ENCODE data around the gene AP1M1.

Gene AP1M1

DNA sequence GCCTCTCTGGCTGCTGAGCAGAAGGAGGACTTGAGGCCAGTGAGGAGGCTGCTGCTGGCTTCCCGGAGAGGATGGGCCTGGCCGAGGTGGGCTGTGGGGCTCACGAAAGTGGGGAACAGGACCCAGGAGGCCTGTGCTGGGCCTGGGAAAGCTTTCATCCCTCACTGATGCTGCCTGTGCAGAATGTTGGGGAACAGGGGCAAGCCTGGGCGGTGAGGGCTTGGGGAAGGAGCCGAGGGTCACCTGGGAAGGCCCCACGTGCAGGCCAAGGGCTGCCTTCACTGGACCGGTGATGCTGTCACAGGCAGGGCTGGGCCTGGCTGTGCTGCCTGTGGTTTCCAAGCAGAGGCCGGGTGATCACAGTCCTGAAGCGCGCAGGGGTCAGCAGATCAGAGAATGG is 9.4 kb downstream of the AP1M1 start:
- TF ChIP-seq, protein P1, sequence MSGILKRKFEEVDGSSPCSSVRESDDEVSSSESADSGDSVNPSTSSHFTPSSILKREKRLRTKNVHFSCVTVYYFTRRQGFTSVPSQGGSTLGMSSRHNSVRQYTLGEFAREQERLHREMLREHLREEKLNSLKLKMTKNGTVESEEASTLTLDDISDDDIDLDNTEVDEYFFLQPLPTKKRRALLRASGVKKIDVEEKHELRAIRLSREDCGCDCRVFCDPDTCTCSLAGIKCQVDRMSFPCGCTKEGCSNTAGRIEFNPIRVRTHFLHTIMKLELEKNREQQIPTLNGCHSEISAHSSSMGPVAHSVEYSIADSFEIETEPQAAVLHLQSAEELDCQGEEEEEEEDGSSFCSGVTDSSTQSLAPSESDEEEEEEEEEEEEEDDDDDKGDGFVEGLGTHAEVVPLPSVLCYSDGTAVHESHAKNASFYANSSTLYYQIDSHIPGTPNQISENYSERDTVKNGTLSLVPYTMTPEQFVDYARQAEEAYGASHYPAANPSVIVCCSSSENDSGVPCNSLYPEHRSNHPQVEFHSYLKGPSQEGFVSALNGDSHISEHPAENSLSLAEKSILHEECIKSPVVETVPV (CRISPR knock-in tag; IDR thresholded peaks at IDR 0.05): no peak
- ATAC-seq: no peak; the same call in 2 of the 3 replicates

DNA sequence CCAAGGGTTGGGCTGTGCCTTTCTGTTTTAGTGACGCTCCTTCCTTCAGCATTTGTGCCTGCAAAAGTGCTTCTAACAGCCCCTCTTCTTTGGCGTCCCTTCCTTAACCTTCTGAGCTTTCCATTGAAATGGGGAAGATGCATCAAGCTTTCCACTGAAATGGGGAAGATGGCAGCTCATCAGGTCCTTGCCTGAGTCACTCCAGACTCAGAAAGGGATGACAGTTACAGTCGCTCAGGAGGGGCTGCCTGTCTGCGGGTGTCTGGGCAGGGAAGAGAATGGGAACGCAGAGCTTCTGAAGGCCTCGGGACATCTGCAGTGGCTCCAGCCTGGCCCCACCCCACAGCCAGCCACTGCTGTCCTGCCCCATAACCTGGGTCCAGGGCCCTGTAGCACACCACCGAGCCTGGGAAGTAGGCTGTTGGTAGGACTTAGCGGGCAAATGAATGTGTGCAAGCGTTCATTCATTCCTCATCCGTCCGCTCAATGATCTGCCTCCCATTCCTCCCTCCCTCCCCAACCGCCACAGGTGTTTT is 9.8 kb downstream of the AP1M1 start:
- TF ChIP-seq ZNF565 (CRISPR knock-in tag; conservative IDR thresholded peaks at IDR 0.05; ENCODE audit: low read depth) (no peak), ZNF70 (CRISPR knock-in tag; IDR thresholded peaks at IDR 0.05) (no peak), ZFP3 (CRISPR knock-in tag; IDR thresholded peaks at IDR 0.05) (no peak), CSDC2 (CRISPR knock-in tag; IDR thresholded peaks at IDR 0.05) (no peak), RARB (CRISPR knock-in tag; IDR thresholded peaks at IDR 0.05) (no peak), ESRRG (CRISPR knock-in tag; IDR thresholded peaks at IDR 0.05) (no peak), ZFP30 (CRISPR knock-in tag; IDR thresholded peaks at IDR 0.05) (no peak), TOX (CRISPR knock-in tag; IDR thresholded peaks at IDR 0.05; ENCODE audit: borderline replicate concordance) (no peak)
- no peak for ATAC-seq

DNA sequence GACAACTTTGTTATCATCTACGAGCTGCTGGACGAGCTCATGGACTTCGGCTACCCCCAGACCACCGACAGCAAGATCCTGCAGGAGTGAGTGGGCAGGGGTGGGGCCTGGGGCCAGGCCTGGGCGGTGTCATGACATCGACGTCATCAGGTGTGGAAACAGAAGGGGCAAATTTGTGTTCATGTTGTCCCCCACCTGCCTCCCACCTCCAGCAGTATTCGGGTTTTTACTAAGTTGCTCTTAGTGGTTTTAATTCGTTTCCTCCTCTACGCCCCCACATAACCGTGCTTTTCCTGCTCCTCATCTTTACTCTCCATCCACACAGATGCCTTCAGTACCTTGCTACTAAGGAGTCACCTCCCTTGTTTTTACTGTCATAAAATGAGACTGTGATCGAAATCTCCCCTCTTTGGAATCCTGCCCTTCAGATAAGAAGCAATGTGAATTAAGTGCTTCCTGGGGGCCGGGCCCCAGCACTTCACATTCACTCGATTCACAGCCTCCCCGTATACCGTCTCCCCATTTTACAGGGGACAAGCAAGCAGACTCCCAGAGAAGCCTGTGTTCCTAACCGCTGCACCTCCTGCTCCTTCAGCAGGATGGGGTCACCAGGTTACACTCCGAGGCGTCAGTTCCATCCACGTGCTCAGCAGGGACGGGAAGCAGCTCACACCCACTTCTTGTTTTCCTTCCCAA is 10.5 kb downstream of the AP1M1 start:
- TF ChIP-seq TOX (CRISPR knock-in tag; IDR thresholded peaks at IDR 0.05; ENCODE audit: borderline replicate concordance) (no peak), GLIS3 (CRISPR knock-in tag; IDR thresholded peaks at IDR 0.05) (no peak), SNAI2 (CRISPR knock-in tag; IDR thresholded peaks at IDR 0.05) (no peak), BACH2 (CRISPR knock-in tag; IDR thresholded peaks at IDR 0.05; ENCODE audit: borderline replicate concordance) (no peak), CSDC2 (CRISPR knock-in tag; IDR thresholded peaks at IDR 0.05) (no peak), ZNF70 (CRISPR knock-in tag; IDR thresholded peaks at IDR 0.05) (no peak), RARB (CRISPR knock-in tag; IDR thresholded peaks at IDR 0.05) (no peak), ISL1 (CRISPR knock-in tag; IDR thresholded peaks at IDR 0.05) (no peak), TCF4 (CRISPR knock-in tag; IDR thresholded peaks at IDR 0.05; ENCODE audit: borderline replicate concordance) (no peak)
- TF ChIP-seq, protein P1 (CRISPR knock-in tag; IDR thresholded peaks at IDR 0.05): no peak
- ATAC-seq: no peak

DNA sequence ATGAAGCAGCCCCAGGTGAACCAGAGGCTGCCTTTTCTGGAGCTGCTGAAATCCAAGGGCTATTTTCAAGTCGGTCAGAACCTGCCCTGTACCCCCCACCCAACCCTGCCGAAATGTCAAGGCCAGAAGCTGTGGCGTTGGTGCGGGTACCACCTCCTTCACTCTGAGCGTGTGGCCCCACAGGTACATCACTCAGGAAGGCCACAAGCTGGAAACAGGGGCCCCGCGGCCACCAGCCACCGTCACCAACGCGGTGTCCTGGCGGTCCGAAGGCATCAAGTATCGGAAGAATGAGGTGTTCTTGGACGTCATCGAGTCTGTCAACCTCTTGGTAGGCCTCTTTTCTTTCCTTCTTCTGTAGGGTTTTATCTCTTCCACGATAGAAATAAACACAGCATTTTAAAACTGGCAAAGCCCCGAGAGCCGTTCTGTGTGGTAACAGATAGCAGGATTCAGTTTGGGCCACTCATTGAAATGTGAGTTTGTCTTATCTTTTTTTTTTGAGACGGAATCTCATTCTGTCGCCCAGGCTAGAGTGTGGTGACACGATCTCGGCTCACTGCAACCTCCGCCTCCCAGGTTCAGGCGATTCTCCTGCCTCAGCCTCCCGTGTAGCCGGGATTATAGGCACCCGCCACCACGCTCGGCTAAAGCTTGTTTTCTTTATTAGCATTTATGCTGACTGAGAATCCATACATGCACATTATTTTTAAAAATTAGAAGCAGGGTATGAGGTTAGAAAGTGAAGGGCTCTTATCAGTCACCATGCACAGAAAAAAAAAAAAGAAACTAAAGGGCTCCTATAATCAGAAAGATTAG is 11.3 kb downstream of the AP1M1 start:
- TF ChIP-seq PPARA (CRISPR knock-in tag; IDR thresholded peaks at IDR 0.05; ENCODE audit: borderline replicate concordance) (no peak), ZNF565 (CRISPR knock-in tag; conservative IDR thresholded peaks at IDR 0.05; ENCODE audit: low read depth) (no peak), ZFP3 (CRISPR knock-in tag; IDR thresholded peaks at IDR 0.05) (no peak), TCF4 (CRISPR knock-in tag; IDR thresholded peaks at IDR 0.05; ENCODE audit: borderline replicate concordance) (no peak), ZC3H10 (CRISPR knock-in tag; IDR thresholded peaks at IDR 0.05) (no peak), ZNF8 (CRISPR knock-in tag; IDR thresholded peaks at IDR 0.05) (no peak), ESRRG (CRISPR knock-in tag; IDR thresholded peaks at IDR 0.05) (no peak), ZNF70 (CRISPR knock-in tag; IDR thresholded peaks at IDR 0.05) (no peak), ZFP30 (CRISPR knock-in tag; IDR thresholded peaks at IDR 0.05) (no peak), CSDC2 (CRISPR knock-in tag; IDR thresholded peaks at IDR 0.05) (no peak), OSR1 (CRISPR knock-in tag; IDR thresholded peaks at IDR 0.05) (no peak), RARB (CRISPR knock-in tag; IDR thresholded peaks at IDR 0.05) (no peak), TOX (CRISPR knock-in tag; IDR thresholded peaks at IDR 0.05; ENCODE audit: borderline replicate concordance) (no peak), GLIS3 (CRISPR knock-in tag; IDR thresholded peaks at IDR 0.05) (no peak)
- TF ChIP-seq, protein P1 (CRISPR knock-in tag; IDR thresholded peaks at IDR 0.05): no peak
- TF ChIP-seq, protein P2, sequence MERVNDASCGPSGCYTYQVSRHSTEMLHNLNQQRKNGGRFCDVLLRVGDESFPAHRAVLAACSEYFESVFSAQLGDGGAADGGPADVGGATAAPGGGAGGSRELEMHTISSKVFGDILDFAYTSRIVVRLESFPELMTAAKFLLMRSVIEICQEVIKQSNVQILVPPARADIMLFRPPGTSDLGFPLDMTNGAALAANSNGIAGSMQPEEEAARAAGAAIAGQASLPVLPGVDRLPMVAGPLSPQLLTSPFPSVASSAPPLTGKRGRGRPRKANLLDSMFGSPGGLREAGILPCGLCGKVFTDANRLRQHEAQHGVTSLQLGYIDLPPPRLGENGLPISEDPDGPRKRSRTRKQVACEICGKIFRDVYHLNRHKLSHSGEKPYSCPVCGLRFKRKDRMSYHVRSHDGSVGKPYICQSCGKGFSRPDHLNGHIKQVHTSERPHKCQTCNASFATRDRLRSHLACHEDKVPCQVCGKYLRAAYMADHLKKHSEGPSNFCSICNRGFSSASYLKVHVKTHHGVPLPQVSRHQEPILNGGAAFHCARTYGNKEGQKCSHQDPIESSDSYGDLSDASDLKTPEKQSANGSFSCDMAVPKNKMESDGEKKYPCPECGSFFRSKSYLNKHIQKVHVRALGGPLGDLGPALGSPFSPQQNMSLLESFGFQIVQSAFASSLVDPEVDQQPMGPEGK (CRISPR knock-in tag; IDR thresholded peaks at IDR 0.05; ENCODE audit: borderline replicate concordance): no peak
- TF ChIP-seq, protein P3, sequence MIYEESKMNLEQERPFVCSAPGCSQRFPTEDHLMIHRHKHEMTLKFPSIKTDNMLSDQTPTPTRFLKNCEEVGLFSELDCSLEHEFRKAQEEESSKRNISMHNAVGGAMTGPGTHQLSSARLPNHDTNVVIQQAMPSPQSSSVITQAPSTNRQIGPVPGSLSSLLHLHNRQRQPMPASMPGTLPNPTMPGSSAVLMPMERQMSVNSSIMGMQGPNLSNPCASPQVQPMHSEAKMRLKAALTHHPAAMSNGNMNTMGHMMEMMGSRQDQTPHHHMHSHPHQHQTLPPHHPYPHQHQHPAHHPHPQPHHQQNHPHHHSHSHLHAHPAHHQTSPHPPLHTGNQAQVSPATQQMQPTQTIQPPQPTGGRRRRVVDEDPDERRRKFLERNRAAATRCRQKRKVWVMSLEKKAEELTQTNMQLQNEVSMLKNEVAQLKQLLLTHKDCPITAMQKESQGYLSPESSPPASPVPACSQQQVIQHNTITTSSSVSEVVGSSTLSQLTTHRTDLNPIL (CRISPR knock-in tag; IDR thresholded peaks at IDR 0.05; ENCODE audit: low read depth): no peak

More for the DNA sequence above, 11.3 kb downstream of the AP1M1 start:
- no peak for ATAC-seq
